Measurements from ENCODE around the gene ADSS1.

The ADSS1 gene

DNA sequence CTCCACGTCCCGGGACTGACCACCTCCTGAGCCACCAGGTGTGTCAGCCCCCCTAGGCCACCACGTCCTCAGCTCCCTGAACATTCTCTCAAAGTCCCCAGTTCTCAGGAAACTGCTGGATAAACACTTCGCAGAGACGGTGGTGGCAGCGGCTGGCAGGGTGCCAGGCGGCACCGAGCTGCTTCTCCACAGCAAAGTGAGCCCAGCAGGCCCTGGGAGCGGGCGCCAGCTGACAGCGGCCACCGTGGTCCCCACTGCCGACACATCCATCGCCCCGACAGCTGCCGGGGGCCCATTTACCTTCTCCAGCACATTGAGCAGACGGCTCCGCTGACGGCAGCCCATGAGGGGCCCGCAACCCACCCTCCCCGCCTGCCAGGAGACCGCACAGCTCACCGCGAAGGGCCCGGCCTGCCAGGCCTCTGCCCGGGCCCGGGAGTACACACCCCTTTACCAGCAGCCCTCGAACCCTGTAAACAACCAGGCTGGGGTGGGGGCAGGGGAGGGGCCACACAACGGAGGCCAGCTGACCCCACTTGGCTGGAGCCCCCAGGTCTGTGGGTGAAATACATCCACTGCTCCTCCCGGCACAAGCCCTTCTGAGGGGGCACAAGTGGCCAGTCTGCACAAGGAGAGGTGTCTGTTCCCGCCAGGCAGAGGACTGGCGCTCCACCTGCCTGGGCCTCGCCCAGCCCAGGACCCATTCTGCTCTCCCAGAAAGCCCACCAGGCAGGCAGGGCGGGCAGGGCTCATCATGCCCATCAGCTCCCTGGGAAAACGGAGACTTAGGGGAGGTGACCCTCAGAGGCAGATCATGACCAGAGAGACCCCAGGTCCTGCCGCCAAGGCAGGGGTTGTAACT is 61.0 kb downstream of the ADSS1 start:
- no peak for DNase-seq

DNA sequence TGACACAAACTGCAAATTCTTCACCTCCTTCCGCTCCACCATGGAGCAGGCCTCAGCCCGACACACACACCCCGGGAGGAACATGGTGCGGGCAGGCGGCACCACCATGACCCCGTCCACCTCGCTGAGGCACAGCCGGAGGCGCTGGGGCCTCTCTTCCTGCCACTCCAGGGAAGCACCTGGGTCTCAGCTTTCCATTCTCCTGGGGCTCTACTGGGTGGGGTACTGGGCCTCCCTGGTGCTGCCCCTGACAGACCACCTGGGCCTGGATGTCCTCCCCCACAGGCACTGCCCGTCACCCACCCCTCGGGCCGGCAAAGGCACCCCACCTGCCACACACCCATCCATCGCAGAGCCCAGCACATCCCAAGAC is 61.7 kb downstream of the ADSS1 start:
- DNase-seq = no peak

- no peak for DNase-seq
Observed at GRCh38 chr14:104786091-104786586, 62.1 kb downstream of the ADSS1 start.

DNA sequence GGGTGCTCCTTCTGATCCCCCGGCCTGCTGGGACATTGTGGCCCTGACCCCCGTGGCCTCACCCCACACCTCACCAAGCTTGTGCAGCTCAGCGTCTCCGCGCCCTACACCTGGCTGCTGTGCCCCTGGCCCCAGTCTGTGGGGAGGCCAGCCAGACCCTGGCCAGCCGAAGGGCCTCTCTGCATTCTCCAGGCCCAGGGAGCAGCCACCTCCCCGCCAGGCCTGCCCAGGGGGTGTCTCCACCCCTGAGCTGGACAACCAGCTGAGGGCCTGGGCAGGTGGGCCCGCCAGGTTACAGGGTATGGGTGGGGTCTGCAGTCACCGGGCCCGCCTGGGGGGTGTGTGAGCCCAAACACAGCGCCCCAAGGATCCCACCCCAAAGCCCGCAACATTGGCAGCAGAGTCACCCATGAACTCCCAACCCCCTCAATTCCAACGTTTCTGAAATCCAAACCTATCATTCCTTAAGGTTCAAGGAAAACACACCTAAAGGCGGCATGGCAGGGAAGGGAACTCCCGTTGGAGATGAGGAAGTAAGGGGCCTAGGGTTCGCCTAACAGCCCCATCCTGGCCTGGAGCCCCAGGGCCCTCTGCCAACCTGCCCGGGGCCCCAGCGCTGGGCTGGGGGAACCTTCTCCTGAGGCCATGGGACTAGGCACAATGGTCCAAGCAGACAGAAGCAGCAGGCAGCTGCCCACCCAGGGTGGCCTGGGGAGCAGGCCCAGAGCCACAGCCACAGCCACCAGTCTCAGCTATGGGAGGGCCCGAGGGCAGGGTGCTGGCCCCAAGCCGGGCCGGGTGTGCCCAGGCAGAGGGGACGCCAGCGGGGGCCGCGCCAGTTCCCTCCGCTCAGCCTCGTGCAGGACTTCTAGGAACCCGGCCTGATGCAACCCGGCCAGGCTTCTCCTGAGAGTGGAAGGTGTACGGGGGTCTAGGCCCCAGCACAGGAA is 63.0 kb downstream of the ADSS1 start:
- DNase-seq = no peak

- no peak for DNase-seq
Observed at GRCh38 chr14:104787736-104788135, 63.7 kb downstream of the ADSS1 start.

GRCh38 chr14:104788161-104788818 is 64.3 kb downstream of the ADSS1 start:
- DNase-seq = no peak

DNA sequence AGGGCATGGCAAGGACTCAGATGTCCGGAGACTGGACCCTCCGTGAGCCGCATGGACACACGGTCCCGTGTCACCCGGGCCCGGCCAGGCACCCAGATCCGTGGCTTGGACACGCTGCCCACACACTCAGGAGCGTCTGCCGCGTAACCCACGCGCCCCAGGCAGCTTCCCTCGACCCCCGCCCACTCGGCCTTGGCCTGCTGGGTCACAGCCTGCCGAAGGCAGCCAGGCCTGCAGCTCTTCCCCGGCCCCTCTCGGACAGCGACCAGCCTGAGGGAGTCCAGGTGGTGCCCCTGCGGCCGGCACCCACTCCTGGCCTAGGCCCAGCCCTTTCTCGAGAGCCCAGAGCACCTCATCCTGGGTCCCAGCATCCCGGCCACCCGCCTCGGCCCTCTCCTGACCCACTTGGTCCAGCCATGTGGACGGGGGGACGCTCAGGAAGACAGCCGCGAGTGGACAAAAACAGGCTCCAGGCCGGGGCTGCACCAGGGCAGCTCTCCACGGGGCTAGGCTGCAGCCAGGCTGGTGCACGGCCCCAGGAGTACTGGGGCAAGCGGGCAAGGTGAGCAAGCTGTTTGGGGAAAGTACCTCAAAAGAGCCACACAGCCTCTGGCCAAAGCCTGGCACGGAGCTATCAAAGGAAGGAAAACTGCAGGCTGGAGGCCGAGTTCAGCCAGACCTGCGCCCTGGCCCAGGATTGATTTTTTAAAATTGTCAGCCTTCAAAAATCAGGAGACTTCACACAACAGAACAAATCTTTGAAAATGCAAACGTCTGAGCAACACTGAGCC is 65.0 kb downstream of the ADSS1 start:
- DNase-seq = no peak

GRCh38 chr14:104789752-104790743 is 66.0 kb downstream of the ADSS1 start:
- DNase-seq = no peak

DNA sequence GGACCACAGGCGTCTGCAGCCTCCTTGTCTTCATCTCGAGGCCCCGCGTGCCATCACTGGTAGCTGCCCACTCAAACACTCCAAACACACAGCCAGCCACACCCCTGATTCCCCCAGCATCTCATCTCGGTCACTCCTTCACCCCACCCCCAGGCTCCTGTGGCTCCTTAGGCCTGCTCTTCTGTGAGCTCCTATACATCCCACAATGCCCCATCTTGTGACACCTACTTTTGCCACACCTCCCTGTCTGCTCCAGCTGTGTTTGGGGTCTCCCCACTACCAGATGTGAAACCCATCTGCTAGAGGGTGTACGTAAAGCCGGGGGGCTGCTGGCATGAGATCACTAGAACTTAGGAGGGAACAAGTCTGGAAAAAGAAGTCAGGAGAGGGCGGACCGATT is 67.4 kb downstream of the ADSS1 start:
- no peak for DNase-seq

DNA sequence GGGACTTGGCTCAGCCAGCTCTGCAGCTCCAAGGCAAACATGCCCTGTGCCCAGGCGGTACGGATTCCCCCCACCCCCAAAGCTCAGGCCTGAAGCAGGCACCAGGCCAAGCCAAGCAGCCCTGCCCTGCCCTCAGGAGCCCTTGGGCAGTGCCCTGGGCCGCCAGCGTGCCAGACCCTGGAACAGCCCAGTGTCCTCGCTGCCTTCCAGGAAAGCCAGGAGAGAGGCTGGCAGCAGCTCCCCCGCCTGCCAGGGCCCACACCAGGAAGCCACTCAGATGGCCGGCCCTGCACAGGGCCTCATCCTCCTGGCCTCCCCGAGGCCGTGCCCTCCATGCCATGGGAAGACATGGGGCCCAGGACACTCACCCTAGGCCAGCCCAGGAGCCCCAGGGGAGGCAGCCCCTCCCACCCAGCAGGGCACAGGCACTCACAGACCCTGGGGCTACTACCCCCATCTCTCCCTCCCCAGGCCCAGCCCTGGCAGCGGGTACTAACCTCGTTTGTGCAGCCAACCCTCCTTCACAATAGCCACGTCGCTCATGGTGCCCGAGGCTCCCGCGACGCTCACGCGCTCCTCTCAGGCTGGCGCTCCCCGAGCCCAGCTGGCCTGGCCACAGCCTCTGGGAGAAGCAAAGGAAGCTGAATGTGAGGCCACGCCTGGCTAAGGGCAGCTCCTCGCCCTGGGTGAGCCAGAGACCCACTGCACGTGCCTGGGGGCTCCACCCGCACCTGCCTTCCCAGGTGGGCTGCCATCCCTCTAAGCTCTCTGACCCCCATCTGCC is 68.3 kb downstream of the ADSS1 start:
- no peak for DNase-seq

GRCh38 chr14:104792945-104793702 is 69.1 kb downstream of the ADSS1 start:
- no peak for DNase-seq

- no peak for DNase-seq
Observed at GRCh38 chr14:104793703-104793959, 69.6 kb downstream of the ADSS1 start.

DNA sequence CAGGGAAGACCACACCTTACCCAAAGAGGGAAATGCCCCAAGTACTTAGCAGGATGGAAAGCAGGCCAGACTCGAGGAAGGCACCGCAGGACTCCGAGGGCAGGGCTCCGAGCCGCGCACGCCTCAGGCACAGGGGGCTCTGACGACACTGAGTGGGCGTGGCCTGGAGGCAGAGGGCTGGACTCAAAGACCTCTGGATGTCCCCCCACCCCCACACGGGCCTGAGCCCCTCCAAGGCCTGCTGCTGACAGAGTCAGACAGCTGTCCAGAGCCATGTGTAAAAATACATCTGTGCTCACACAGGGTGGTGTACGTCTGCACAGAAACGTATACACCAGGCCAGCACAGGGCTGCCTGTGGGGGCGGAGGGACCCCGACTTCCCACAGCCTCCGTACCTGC is 70.1 kb downstream of the ADSS1 start:
- peak; percentile 82 for DNase-seq

GRCh38 chr14:104794631-104794992 is 70.6 kb downstream of the ADSS1 start:
- DNase-seq = peak; percentile 46

- DNase-seq = no peak
Observed at GRCh38 chr14:104794993-104795780, 71.2 kb downstream of the ADSS1 start, which contains the start of gene AKT1. AKT1 (minus strand) TSS chr14:104795748; CDS start chr14:104792643, 3,105 bp downstream.

GRCh38 chr14:104795781-104796686 is 72.0 kb downstream of the ADSS1 start:
- DNase-seq = peak; percentile 60

- no peak for DNase-seq
Observed at GRCh38 chr14:104796687-104797081, 72.7 kb downstream of the ADSS1 start.

Measured in EL (cell line).